Right lobe of liver (tissue), 6 donors: Measurements from ENCODE around the gene KIAA0513. TPM values are rescaled to one million over a fixed set of nuclear protein-coding genes. Genes with fewer than 3 reads are reported as not detected.

Experiments used
- ATAC-seq, 4 donors: fragments of 200-7000 bp; cut with Tn5 transposase; one replicate each; pipeline ENCODE4 v1.9.1; 2020; ENCODE audit warnings: mild to moderate bottlenecking in 4 of 4, moderate library complexity in 4 of 4
- DNase-seq, 3 donors: peaks; one replicate each; pipeline ENCODE4 v3.0.0-alpha.2; 2020
- H3K27ac ChIP-seq, 3 donors: fragments of 200-600 bp; one replicate each; pipeline ENCODE4 v1.8.0; 2022
- H3K27me3 ChIP-seq, 2 donors: fragments of 200-600 bp; one replicate each; pipeline ENCODE4 v1.8.0; 2022
- H3K36me3 ChIP-seq, 4 donors: fragments of 200-600 bp; sonication (generic) in 1 of 4; one replicate each; pipeline versions ENCODE4 v1.5.1 to v1.8.0; 2017 to 2022; ENCODE audit warnings: control low read depth in 1 of 4
- H3K4me1 ChIP-seq, 4 donors: fragments of 200-600 bp; sonication (generic) in 1 of 4; one replicate each; pipeline versions ENCODE4 v1.5.1 to v1.8.0; 2017 to 2022; ENCODE audit warnings: control low read depth in 1 of 4
- H3K4me3 ChIP-seq, 3 donors: fragments of 200-600 bp; one replicate each; pipeline ENCODE4 v1.8.0; 2022
- H3K9me3 ChIP-seq, 4 donors: fragments of 200-600 bp; sonication (generic) in 1 of 4; one replicate each; pipeline versions ENCODE4 v1.5.1 to v1.8.0; 2017 to 2022; ENCODE audit warnings: control low read depth in 1 of 4
- CTCF ChIP-seq, 4 donors: fragments of 200-600 bp in 3 of 4; fragments of 450-650 bp in 1 of 4; IDR thresholded peaks; one replicate each; pipeline versions ENCODE4 v1.5.1 to v1.8.0; 2016 to 2022; ENCODE audit warnings: antibody characterized with exemption in 4 of 4, mild to moderate bottlenecking in 2 of 4
- POLR2A ChIP-seq: fragments of 450-650 bp; IDR thresholded peaks from one replicate; pipeline ENCODE4 v1.6.1; 2017; ENCODE audit warnings: antibody characterized with exemption, mild to moderate bottlenecking
- WGBS: methylation state at CpG from one replicate; pipeline ENCODE4 v1.1.6; 2018; ENCODE audit warnings: low coverage, low lambda C conversion rate; ENCODE audit not compliant: insufficient coverage; ENCODE audit errors: missing lambda C conversion rate; 5-methylcytosine and 5-hydroxymethylcytosine counted together
- intact Hi-C, 2 donors: fragments of 100-400 bp; cut with DNase I; formaldehyde crosslinking; loops; one replicate each; pipeline versions ENCODE4 v1.11.2 to v1.14.1; 2022
- total RNA-seq, 6 experiments: library from RNA; depleted of rRNA in 2 of 6; stranded (reverse); fragments of >200 nt in 2 of 6; fragmentation: NEBNext Ultra II Directional in 3 of 6; extraction: Animal tissue kit (Norgen Biotek cat#: 25700) in 3 of 6; gene quantifications; one replicate each; pipeline versions ENCODE4 v1.1.0 to v1.2.4, GENCODE V29; 2016 to 2023
- donor health status: DM: no; HTN: yes; CAD: no.
- donor health status: DM: no; HTN: no; CAD: no.
- donor health status: DM: no; HTN: no; CAD: no.
- donor health status: DM: no; HTN: yes; CAD: no.
- donor health status: DM: no; HTN: yes; CAD: no.

Gene KIAA0513
- total RNA-seq, 6 experiments from 2014 or later: 2.6 to 7.4 (median 4.7) TPM

DNA sequence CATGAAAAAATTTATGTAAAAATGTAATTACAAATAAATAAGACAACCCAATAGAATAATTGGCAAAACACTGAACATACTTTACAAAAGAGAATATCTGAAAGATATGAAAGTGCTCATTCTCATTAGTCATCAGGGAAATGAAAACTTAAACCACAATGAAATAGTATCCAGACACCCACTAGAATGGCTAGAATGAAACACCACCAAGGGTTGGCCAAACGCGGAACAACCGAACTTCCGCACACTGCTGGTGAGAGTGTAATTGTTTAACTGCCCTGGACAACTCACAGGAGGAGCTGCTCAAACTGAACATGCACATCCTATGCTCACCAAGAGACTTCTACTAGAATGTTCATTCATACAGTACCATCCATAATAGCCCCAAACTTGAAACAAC lies 10.4 kb upstream of the KIAA0513 start:
- no peak overlapping the region for H3K4me3 ChIP-seq
- no peaks in the 10 kb centered on the region for H3K36me3 ChIP-seq
- 57% methylated on average over 4 of the region's 4 CpGs for WGBS
- ATAC-seq (peak in 3 of 4 donors; percentile 48 to 51 (median 50)), DNase-seq (no peak)
- no peak for TF ChIP-seq CTCF (IDR thresholded peaks at IDR 0.05)
- no peaks in the 10 kb centered on the region for H3K27me3 ChIP-seq
- H3K9me3 ChIP-seq: no peaks in the 10 kb centered on the region
- H3K27ac ChIP-seq: no peak overlapping the region
- intact Hi-C loops: no loop called here
- peaks cover 0 to 5% (median 0%) of the 10 kb centered on the region in 4 donors for H3K4me1 ChIP-seq

GRCh38 chr16:85017633-85018032 lies 10.0 kb upstream of the KIAA0513 start:
- intact Hi-C loops: no loop called here
- no peaks in the 10 kb centered on the region for H3K9me3 ChIP-seq
- peaks cover 0 to 5% (median 0%) of the 10 kb centered on the region in 4 donors for H3K4me1 ChIP-seq
- DNase-seq (no peak), ATAC-seq (no peak)
- H3K36me3 ChIP-seq: no peaks in the 10 kb centered on the region
- 44% methylated on average over 6 of the region's 8 CpGs for WGBS
- no peak overlapping the region for H3K27ac ChIP-seq
- TF ChIP-seq CTCF (IDR thresholded peaks at IDR 0.05) (no peak), POLR2A (no peak)
- H3K27me3 ChIP-seq: no peaks in the 10 kb centered on the region
- H3K4me3 ChIP-seq: no peak overlapping the region

- Histone ChIP-seq H3K27ac (no peak overlapping the region), H3K4me1 (peaks cover 0 to 5% (median 0%) of the 10 kb centered on the region in 4 donors), H3K36me3 (no peaks in the 10 kb centered on the region), H3K9me3 (no peaks in the 10 kb centered on the region), H3K4me3 (no peak overlapping the region), H3K27me3 (no peaks in the 10 kb centered on the region)
- DNase-seq (no peak), ATAC-seq (no peak)
- 80% methylated on average over 16 of the region's 19 CpGs for WGBS
- TF ChIP-seq POLR2A (no peak), CTCF (IDR thresholded peaks at IDR 0.05) (no peak)
- intact Hi-C loops: no loop called here
Measured at GRCh38 chr16:85018529-85019236, 8.9 kb upstream of the KIAA0513 start.

GRCh38 chr16:85019659-85020245 lies 7.8 kb upstream of the KIAA0513 start:
- ATAC-seq: peak; percentile 71 to 82 (median 77)
- Histone ChIP-seq H3K4me3 (no peak overlapping the region), H3K36me3 (no peaks in the 10 kb centered on the region), H3K9me3 (no peaks in the 10 kb centered on the region), H3K27me3 (no peaks in the 10 kb centered on the region), H3K4me1 (peaks cover 0 to 5% (median 0%) of the 10 kb centered on the region in 4 donors), H3K27ac (no peak overlapping the region)
- intact Hi-C loops: no loop called here
- peak in 2 of 3 donors; percentile 47 to 74 for DNase-seq
- 31% methylated on average over 2 of the region's 9 CpGs for WGBS
- TF ChIP-seq CTCF (IDR thresholded peaks at IDR 0.05): no peak
- no peak for TF ChIP-seq POLR2A
